EH (cell line): ENCODE measurements around the gene SPATS1.

Experiments used
- DNase-seq: peaks from one replicate; pipeline ENCODE4 v3.0.0-alpha.2; 2015; ENCODE audit warnings: low read depth

SPATS1 gene

GRCh38 chr6:44387346-44388134 lies 45.1 kb downstream of the SPATS1 start, which contains the start of gene CDC5L:
Gene CDC5L (plus strand): TSS chr6:44387706. CDS start chr6:44387824, 118 bp downstream.
- peak; percentile 100 for DNase-seq

GRCh38 chr6:44388135-44388487 lies 45.7 kb downstream of the SPATS1 start:
- no peak for DNase-seq

GRCh38 chr6:44388887-44389286 lies 46.4 kb downstream of the SPATS1 start:
- no peak for DNase-seq

GRCh38 chr6:44390158-44390683 lies 47.8 kb downstream of the SPATS1 start:
- DNase-seq, result no peak
